ENCODE results near the gene SLC2A11.
"Not testable (repeated sequence)": the region's sequence is repeated elsewhere in the genome, so short reads cannot be mapped to it uniquely, and the experiment has no call there.

Gene SLC2A11

DNA sequence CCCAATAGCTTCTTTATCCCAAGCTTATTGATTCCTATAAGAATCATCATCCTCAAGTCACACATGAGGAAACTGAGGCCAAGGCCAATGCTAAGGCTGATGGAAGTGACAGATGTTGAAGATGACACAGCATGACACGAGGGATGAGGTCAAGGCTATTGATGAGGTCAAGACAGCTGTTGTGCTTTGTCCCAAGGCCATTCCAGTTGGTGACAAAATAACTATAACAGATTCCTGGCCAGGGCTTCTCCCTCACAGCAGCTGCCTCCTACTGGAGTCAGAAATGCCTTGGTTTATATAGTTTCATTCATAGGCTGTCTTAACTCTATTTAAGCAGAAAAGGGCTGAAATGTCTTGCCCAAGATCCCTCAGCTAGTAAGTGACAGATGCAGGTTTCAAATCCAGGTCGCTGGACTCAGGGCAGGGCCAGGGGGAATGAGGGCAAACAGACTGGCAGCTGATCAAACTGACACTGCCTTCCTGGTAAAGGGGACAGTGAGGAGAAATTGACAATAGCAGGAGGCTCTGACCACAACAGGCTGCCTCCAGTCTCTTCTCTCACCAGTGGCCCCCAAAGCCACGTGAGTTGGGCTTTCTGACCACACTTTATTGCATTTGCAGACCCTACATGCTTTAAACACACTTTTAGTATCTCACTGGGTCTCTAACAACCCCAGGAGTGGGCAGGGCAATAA lies 53.0 kb downstream of the SLC2A11 start:
- no peak for DNase-seq

GRCh38 chr22:23911318-23911980 lies 53.8 kb downstream of the SLC2A11 start:
- DNase-seq, result no peak

GRCh38 chr22:23912293-23912903 lies 54.7 kb downstream of the SLC2A11 start:
- no peak for DNase-seq

DNA sequence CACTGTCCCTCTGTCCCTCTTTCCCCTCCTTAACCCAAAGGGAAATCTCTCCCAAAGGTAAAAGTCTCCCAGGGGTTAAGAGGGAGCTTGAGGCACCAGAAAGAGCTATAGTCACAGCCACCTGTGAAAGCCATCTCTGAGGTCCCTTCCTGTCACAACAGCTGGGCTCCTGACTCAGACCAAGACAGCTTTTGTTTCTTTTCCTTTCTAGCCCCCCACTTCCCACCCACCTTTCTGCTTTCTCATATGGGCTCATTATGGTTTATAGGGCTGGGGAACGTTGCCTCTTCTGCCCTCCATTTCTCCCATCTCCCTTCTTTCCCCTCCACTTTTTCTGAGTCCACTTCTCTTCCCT lies 55.6 kb downstream of the SLC2A11 start:
- DNase-seq, result no peak

DNA sequence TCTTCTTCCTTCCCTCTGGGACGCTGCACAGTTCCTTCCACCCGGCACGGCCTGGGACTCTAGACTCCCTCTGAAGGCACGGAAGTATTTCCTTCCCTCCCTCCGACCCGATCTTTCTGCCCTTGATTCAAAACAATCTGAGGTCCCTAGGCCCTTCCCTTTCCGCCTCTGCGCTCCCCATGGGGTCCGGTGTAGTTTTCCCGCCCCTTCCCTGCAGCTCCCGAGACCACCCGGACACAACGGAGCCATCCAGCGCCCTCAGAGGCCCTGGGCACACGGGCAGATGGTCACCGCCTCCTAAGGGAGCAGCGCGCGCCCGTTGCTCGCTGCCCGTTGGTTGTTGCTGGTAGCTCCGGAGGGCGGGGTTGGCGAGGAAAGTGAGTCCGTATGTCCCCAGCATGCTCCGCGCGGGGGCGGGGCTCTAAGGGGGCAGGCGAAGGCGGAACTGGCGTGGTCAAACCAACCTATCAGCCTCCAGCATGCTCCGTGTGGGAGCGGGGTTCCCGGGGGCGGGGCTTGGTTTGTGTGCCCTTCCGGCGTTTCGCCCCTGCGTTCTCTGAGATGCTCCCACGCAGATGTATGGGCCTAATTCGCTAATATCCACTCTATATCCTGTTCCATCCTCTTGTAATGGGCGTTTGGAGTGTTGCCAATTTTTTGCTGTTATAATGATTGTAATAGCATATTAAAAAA lies 56.1 kb downstream of the SLC2A11 start:
- peak; percentile 100 for DNase-seq

DNA sequence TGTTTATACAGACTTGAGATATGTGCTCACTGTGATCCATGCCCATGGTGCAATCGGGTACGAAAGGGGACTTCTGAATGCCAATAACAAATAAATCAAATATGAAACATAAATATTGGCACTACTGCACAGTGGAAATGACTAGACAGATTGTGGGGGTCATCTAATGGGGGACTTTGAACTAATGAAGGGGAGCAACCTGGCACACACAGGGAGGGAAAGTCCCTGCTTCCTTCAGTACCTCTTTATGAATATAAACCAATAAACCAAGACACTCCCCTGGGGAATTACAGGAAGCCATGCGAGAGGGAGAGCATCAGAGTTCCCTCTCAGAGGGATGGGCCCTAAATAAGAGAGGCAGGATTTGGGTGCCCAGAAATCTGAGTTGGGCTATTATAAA lies 57.6 kb downstream of the SLC2A11 start:
- DNase-seq, result no peak

DNA sequence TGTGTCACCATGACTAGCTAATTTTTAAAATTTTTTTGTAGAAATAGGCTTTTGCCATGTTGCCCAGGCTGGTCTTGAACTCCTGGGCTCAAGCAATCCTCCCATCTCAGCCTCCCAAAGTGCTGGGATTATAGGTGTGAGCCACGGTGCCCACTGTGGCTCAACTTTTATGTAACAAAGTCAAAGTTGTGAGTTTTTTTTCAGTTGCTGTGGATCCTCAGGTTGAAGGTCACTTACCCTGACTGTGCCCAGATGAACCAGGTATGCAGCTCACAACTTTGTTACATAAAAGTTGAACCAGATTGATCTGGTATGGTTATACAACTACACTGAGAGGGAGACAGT lies 62.6 kb downstream of the SLC2A11 start:
- not testable (repeated sequence) for DNase-seq

GRCh38 chr22:23921586-23922201 lies 64.0 kb downstream of the SLC2A11 start:
- DNase-seq, result not testable (repeated sequence)

DNA sequence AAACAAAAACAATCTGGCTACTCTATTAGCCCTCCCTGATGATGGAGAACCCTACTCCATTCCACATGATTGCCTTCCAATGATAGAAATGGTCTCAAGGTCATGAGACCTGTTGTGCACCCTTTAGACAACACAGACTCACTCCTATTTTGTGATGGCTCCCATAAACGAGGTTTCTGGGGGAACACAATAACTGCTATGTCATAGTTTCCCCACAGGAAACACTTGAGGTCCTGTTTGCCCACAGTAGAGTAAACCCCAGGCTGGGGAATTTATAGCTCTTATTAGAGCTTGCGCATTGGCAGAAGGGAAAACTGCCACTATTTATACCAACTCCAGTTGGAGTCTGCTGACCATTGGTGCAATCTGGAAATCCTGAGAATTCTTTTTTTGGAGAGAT lies 65.2 kb downstream of the SLC2A11 start:
- no peak for DNase-seq

- no peak for DNase-seq
Observed at GRCh38 chr22:23925020-23925606, 67.4 kb downstream of the SLC2A11 start.

GRCh38 chr22:23926561-23926960 lies 68.9 kb downstream of the SLC2A11 start:
- DNase-seq, result no peak

Measured in COR-L47 (cell line).